ENCODE measurements around the gene XG.

- TF ChIP-seq, protein P1, sequence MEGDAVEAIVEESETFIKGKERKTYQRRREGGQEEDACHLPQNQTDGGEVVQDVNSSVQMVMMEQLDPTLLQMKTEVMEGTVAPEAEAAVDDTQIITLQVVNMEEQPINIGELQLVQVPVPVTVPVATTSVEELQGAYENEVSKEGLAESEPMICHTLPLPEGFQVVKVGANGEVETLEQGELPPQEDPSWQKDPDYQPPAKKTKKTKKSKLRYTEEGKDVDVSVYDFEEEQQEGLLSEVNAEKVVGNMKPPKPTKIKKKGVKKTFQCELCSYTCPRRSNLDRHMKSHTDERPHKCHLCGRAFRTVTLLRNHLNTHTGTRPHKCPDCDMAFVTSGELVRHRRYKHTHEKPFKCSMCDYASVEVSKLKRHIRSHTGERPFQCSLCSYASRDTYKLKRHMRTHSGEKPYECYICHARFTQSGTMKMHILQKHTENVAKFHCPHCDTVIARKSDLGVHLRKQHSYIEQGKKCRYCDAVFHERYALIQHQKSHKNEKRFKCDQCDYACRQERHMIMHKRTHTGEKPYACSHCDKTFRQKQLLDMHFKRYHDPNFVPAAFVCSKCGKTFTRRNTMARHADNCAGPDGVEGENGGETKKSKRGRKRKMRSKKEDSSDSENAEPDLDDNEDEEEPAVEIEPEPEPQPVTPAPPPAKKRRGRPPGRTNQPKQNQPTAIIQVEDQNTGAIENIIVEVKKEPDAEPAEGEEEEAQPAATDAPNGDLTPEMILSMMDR (IDR thresholded peaks at IDR 0.05): no peak
- no peak for TF ChIP-seq POLR2A (IDR thresholded peaks at IDR 0.05)
These were observed 47.9 kb upstream of the XG start for GRCh38 chrX:2703991-2704369.
